PC-9 (cell line): ENCODE measurements around the gene SURF4. TPM values are rescaled to one million over a fixed set of nuclear protein-coding genes. Genes with fewer than 3 reads are reported as not detected.

Experiments
- BruUV-seq: library from RNA; stranded (reverse); fragments of 400-500 nt; replicated peaks from 2 replicates; lab custom pipeline; 2021; lab: Mats Ljungman, UMichigan
- CTCF ChIA-PET: fragments of 300-600 bp; sonication (Branson Sonifier 250); formaldehyde crosslinking; loops from one replicate; lab custom pipeline; 2022; ENCODE audit warnings: antibody characterized with exemption; lab: Charles Lee
- POLR2A ChIA-PET: fragments of 300-600 bp; sonication (Branson Sonifier 250); formaldehyde crosslinking; loops from one replicate; lab custom pipeline; 2022; ENCODE audit warnings: antibody characterized with exemption; ENCODE audit not compliant: unreplicated experiment; lab: Charles Lee
- DNase-seq, 2 experiments: peaks; one replicate each; pipeline versions ENCODE4 v3.0.0 to v3.0.0-alpha.2; 2015 to 2022; ENCODE audit warnings: mixed read lengths in 1 of 2
- H2AFZ ChIP-seq: fragments of 200-600 bp; sonication (generic); 2 replicates; pipeline ENCODE4 v1.8.1; 2017; ENCODE audit warnings: antibody characterized with exemption
- H3F3A ChIP-seq: fragments of 200-600 bp; sonication (generic); 2 replicates; pipeline ENCODE4 v1.8.1; 2017; ENCODE audit warnings: antibody characterized with exemption, mild to moderate bottlenecking, low read depth; ENCODE audit not compliant: insufficient read depth
- H3K27ac ChIP-seq: fragments of 200-600 bp; sonication (generic); 2 replicates; pipeline ENCODE4 v1.6.1; 2016; ENCODE audit warnings: mixed run types
- H3K27me3 ChIP-seq: fragments of 200-600 bp; sonication (generic); 2 replicates; pipeline ENCODE4 v1.6.1; 2016; ENCODE audit warnings: low read depth, mixed run types; ENCODE audit not compliant: insufficient read depth
- H3K36me3 ChIP-seq: fragments of 200-600 bp; sonication (generic); 2 replicates; pipeline ENCODE4 v1.6.1; 2016; ENCODE audit warnings: low read depth, mixed run types
- H3K4me1 ChIP-seq: fragments of 200-600 bp; sonication (generic); replicated peaks from 2 replicates; pipeline ENCODE4 v1.6.1; 2016; ENCODE audit warnings: mixed run types; ENCODE audit not compliant: insufficient read depth
- H3K4me2 ChIP-seq: fragments of 200-600 bp; sonication (generic); 2 replicates; pipeline ENCODE4 v1.6.1; 2017; ENCODE audit warnings: mixed run types
- H3K4me3 ChIP-seq: fragments of 200-600 bp; sonication (generic); 2 replicates; pipeline ENCODE4 v1.6.1; 2016; ENCODE audit warnings: mixed run types
- H3K79me2 ChIP-seq: fragments of 200-600 bp; sonication (generic); 2 replicates; pipeline ENCODE4 v1.6.1; 2017; ENCODE audit warnings: low read depth, mixed run types
- H3K9me2 ChIP-seq: fragments of 200-600 bp; sonication (generic); 2 replicates; pipeline ENCODE4 v1.8.1; 2017; ENCODE audit warnings: mild to moderate bottlenecking; ENCODE audit not compliant: insufficient read depth
- H3K9me3 ChIP-seq: fragments of 200-600 bp; sonication (generic); 2 replicates; pipeline ENCODE4 v1.8.1; 2016; ENCODE audit warnings: low read depth; ENCODE audit not compliant: insufficient read depth
- H4K20me1 ChIP-seq: fragments of 200-600 bp; sonication (generic); 2 replicates; pipeline ENCODE4 v1.8.1; 2017; ENCODE audit not compliant: insufficient read depth
- CTCF ChIP-seq: fragments of 200-600 bp; sonication (generic); conservative IDR thresholded peaks from 2 replicates; pipeline ENCODE4 v1.6.1; 2017; ENCODE audit warnings: mixed run types, antibody characterized with exemption, mild to moderate bottlenecking, moderate library complexity
- EZH2 ChIP-seq: fragments of 200-600 bp; sonication (generic); IDR thresholded peaks from 2 replicates; pipeline ENCODE4 v1.8.0; 2017; ENCODE audit warnings: antibody characterized with exemption, low read depth
- intact Hi-C: fragments of 100-400 bp; cut with micrococcal nuclease; formaldehyde crosslinking; loops from one replicate; pipeline ENCODE4 v1.10.0; 2022; ENCODE audit not compliant: unreplicated experiment
- total RNA-seq: library from RNA; stranded (reverse); gene quantifications from 2 replicates; pipeline ENCODE4 v1.2.3, GENCODE V29; 2021

SURF4 gene
- total RNA-seq, 1 experiment from 2014 or later: 199 TPM

DNA sequence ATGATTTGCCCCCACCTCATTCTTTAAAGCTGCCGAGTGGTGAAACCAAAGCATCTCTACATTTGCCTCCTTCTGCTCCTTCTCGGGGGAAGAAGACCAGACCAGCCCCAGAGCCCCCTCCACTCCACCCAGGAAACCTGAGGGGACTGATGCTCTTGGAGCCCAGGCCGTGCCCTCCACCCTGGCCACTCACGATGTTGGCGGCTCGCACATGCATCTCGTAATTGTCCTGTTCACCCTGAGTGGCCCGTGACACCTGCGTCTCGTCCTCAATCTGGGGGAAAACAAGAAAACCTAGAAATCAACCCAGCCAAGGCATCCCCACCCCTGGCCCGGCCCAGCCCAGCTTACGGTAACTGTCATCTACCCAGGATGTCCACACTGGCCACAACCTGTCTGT is 30.9 kb downstream of the SURF4 start:
- intact Hi-C loops: no loop called here
- Histone ChIP-seq H3K79me2 (peaks cover 47% of the 10 kb centered on the region), H3K36me3 (peaks cover 16% of the 10 kb centered on the region), H2AFZ (no peak overlapping the region), H3K4me2 (no peak overlapping the region), H4K20me1 (peaks cover 24% of the 10 kb centered on the region), H3K4me3 (no peak overlapping the region), H3K27me3 (no peaks in the 10 kb centered on the region), H3F3A (peaks cover 20% of the 10 kb centered on the region), H3K9me3 (no peaks in the 10 kb centered on the region), H3K4me1 (peaks cover 15% of the 10 kb centered on the region), H3K9me2 (no peaks in the 10 kb centered on the region), H3K27ac (no peak overlapping the region)
- no peak for DNase-seq
- BruUV-seq: no TSS peak
- POLR2A ChIA-PET: no interaction called here
- no peak for TF ChIP-seq CTCF
- CTCF ChIA-PET: no interaction called here

- BruUV-seq: no TSS peak
- peaks cover 7% of the 10 kb centered on the region for H3K36me3 ChIP-seq
- H3K9me2 ChIP-seq: no peaks in the 10 kb centered on the region
- H2AFZ ChIP-seq: no peak overlapping the region
- peaks cover 15% of the 10 kb centered on the region for H4K20me1 ChIP-seq
- H3K4me2 ChIP-seq: no peak overlapping the region
- TF ChIP-seq EZH2 (no peak), CTCF (no peak)
- H3K79me2 ChIP-seq: peaks cover 38% of the 10 kb centered on the region
- H3K4me3 ChIP-seq: no peak overlapping the region
- POLR2A ChIA-PET: interaction anchor here (0.5 kb wide), 1 partner anchor 8 kb away, joined by 3 read pairs; no protein-coding TSS in a partner anchor
- peaks cover 11% of the 10 kb centered on the region for H3F3A ChIP-seq
- CTCF ChIA-PET: no interaction called here
- H3K9me3 ChIP-seq: no peaks in the 10 kb centered on the region
- DNase-seq: no peak
- H3K27me3 ChIP-seq: no peaks in the 10 kb centered on the region
- H3K4me1 ChIP-seq: peaks cover 6% of the 10 kb centered on the region; the same call in 1 of the 2 replicates
- intact Hi-C loops: no loop called here
- no peak overlapping the region for H3K27ac ChIP-seq
Observed at GRCh38 chr9:133344071-133344470, 31.8 kb downstream of the SURF4 start.

GRCh38 chr9:133342570-133342969 is 33.3 kb downstream of the SURF4 start:
- DNase-seq: no peak
- Histone ChIP-seq H3K9me3 (no peaks in the 10 kb centered on the region), H3K4me2 (no peak overlapping the region), H3K36me3 (no peaks in the 10 kb centered on the region; the same call in 1 of the 2 replicates), H3K9me2 (no peaks in the 10 kb centered on the region), H3K4me3 (no peak overlapping the region), H3K27me3 (no peaks in the 10 kb centered on the region), H3K4me1 (peaks cover 6% of the 10 kb centered on the region; the same call in 1 of the 2 replicates), H4K20me1 (peaks cover 8% of the 10 kb centered on the region), H3F3A (no peaks in the 10 kb centered on the region), H3K27ac (no peak overlapping the region), H3K79me2 (peaks cover 26% of the 10 kb centered on the region), H2AFZ (no peak overlapping the region)
- POLR2A ChIA-PET: no interaction called here
- intact Hi-C loops: no loop called here
- TF ChIP-seq EZH2 (no peak), CTCF (no peak)
- CTCF ChIA-PET: no interaction called here
- BruUV-seq: no TSS peak
